NT2/D1 (cell line): ENCODE data around the gene KLF6.

ENCODE experiments used
- DNase-seq: peaks from one replicate; pipeline ENCODE4 v3.0.0-alpha.2; 2011; ENCODE audit warnings: low read depth, low spot score
- H3K27me3 ChIP-seq: 2 replicates; pipeline ENCODE4 v1.6.0; 2011; ENCODE audit warnings: mild to moderate bottlenecking; ENCODE audit not compliant: insufficient read length, insufficient read depth
- H3K36me3 ChIP-seq: 2 replicates; pipeline ENCODE4 v1.6.1; 2011; ENCODE audit warnings: mild to moderate bottlenecking, low read length, mixed read lengths; ENCODE audit not compliant: insufficient read depth, insufficient read length
- H3K4me1 ChIP-seq: 2 replicates; pipeline ENCODE4 v1.5.1; 2011; ENCODE audit not compliant: insufficient read depth, insufficient read length
- H3K4me3 ChIP-seq: 2 replicates; pipeline ENCODE4 v1.5.1; 2011; ENCODE audit warnings: low read depth; ENCODE audit not compliant: insufficient read length
- H3K9ac ChIP-seq: 2 replicates; pipeline ENCODE4 v1.6.0; 2011; ENCODE audit warnings: low read depth; ENCODE audit not compliant: insufficient read length
- H3K9me3 ChIP-seq: 2 replicates; pipeline ENCODE4 v1.5.1; 2011; ENCODE audit warnings: mild to moderate bottlenecking, low read length; ENCODE audit not compliant: insufficient read depth
- SUZ12 ChIP-seq: IDR thresholded peaks from 2 replicates; pipeline ENCODE4 v1.6.1; 2011; ENCODE audit not compliant: insufficient read length, insufficient read depth; ENCODE audit errors: extremely low read depth
- YY1 ChIP-seq: IDR thresholded peaks from 2 replicates; pipeline ENCODE4 v1.6.1; 2011; ENCODE audit not compliant: insufficient read length, insufficient read depth
- ZNF274 ChIP-seq: IDR thresholded peaks from 2 replicates; pipeline ENCODE4 v1.6.1; 2011; ENCODE audit warnings: mild to moderate bottlenecking, low read depth, low read length

KLF6 gene

GRCh38 chr10:3787016-3787400, 2.0 kb upstream of the KLF6 start:
- Histone ChIP-seq H3K27me3 (peaks cover 2% of the 10 kb centered on the region), H3K9ac (no peak overlapping the region), H3K4me1 (no peaks in the 10 kb centered on the region), H3K4me3 (no peak overlapping the region), H3K36me3 (peaks cover 21% of the 10 kb centered on the region), H3K9me3 (peaks cover 4% of the 10 kb centered on the region; the same call in 1 of the 2 replicates)
- TF ChIP-seq SUZ12 (no peak), ZNF274 (no peak), YY1 (no peak)
- no peak for DNase-seq

- no peak for TF ChIP-seq YY1
- TF ChIP-seq ZNF274: no peak
- TF ChIP-seq SUZ12: no peak
- H3K9ac ChIP-seq: peak overlapping the region; percentile 83
- H3K9me3 ChIP-seq: peaks cover 4% of the 10 kb centered on the region; the same call in 1 of the 2 replicates
- peaks cover 2% of the 10 kb centered on the region for H3K27me3 ChIP-seq
- H3K36me3 ChIP-seq: peaks cover 27% of the 10 kb centered on the region
- no peaks in the 10 kb centered on the region for H3K4me1 ChIP-seq
- H3K4me3 ChIP-seq: peak overlapping the region; percentile 55
- DNase-seq: no peak
These were observed 1.4 kb upstream of the KLF6 start for GRCh38 chr10:3786295-3787015.

- Histone ChIP-seq H3K9me3 (peaks cover 4% of the 10 kb centered on the region; the same call in 1 of the 2 replicates), H3K36me3 (peaks cover 33% of the 10 kb centered on the region), H3K4me1 (no peaks in the 10 kb centered on the region), H3K27me3 (peaks cover 2% of the 10 kb centered on the region), H3K9ac (peak overlapping the region; percentile 83), H3K4me3 (peak overlapping the region; percentile 55)
- TF ChIP-seq ZNF274: no peak
- no peak for DNase-seq
These were observed 852 bp upstream of the KLF6 start for GRCh38 chr10:3785851-3786271.

- H3K4me3 ChIP-seq: peak overlapping the region; percentile 55
- peak overlapping the region; percentile 95 for H3K9ac ChIP-seq
- peak; percentile 86 for DNase-seq
- peaks cover 4% of the 10 kb centered on the region; the same call in 1 of the 2 replicates for H3K9me3 ChIP-seq
- TF ChIP-seq ZNF274 (no peak), SUZ12 (no peak), YY1 (no peak)
- H3K36me3 ChIP-seq: peaks cover 38% of the 10 kb centered on the region
- peaks cover 4% of the 10 kb centered on the region for H3K4me1 ChIP-seq
- H3K27me3 ChIP-seq: peaks cover 2% of the 10 kb centered on the region
These were observed 342 bp upstream of the KLF6 start for GRCh38 chr10:3785251-3785850.

GRCh38 chr10:3783682-3784432, 1.2 kb downstream of the KLF6 start:
- Histone ChIP-seq H3K36me3 (peaks cover 53% of the 10 kb centered on the region), H3K4me1 (peaks cover 10% of the 10 kb centered on the region), H3K9ac (peak overlapping the region; percentile 95), H3K4me3 (peak overlapping the region; percentile 81), H3K27me3 (peaks cover 2% of the 10 kb centered on the region), H3K9me3 (no peaks in the 10 kb centered on the region)
- peak; percentile 72 for DNase-seq
- no peak for TF ChIP-seq YY1
- TF ChIP-seq SUZ12: no peak
- no peak for TF ChIP-seq ZNF274

- Histone ChIP-seq H3K9ac (peak overlapping the region; percentile 95), H3K4me1 (peaks cover 10% of the 10 kb centered on the region), H3K9me3 (no peaks in the 10 kb centered on the region), H3K27me3 (peaks cover 2% of the 10 kb centered on the region), H3K36me3 (peaks cover 57% of the 10 kb centered on the region), H3K4me3 (peak overlapping the region; percentile 81)
- no peak for DNase-seq
- TF ChIP-seq ZNF274: no peak
- TF ChIP-seq SUZ12: no peak
- no peak for TF ChIP-seq YY1
These were observed 1.7 kb downstream of the KLF6 start for GRCh38 chr10:3783316-3783681.
